Right lobe of liver (tissue), 4 donors: Measurements from ENCODE around the gene EPHA8.

ENCODE experiments used
- CTCF ChIP-seq, 4 donors: fragments of 200-600 bp in 3 of 4; fragments of 450-650 bp in 1 of 4; IDR thresholded peaks; one replicate each; pipeline versions ENCODE4 v1.5.1 to v1.8.0; 2016 to 2022; ENCODE audit warnings: antibody characterized with exemption in 4 of 4, mild to moderate bottlenecking in 2 of 4
- POLR2A ChIP-seq: fragments of 450-650 bp; IDR thresholded peaks from one replicate; pipeline ENCODE4 v1.6.1; 2017; ENCODE audit warnings: antibody characterized with exemption, mild to moderate bottlenecking
- donor health status: DM: no; HTN: no; CAD: no.
- donor health status: DM: no; HTN: no; CAD: no.
- donor health status: DM: no; HTN: yes; CAD: no.

GRCh38 chr1:22600071-22600816, 37.0 kb downstream of the EPHA8 start:
- TF ChIP-seq CTCF (IDR thresholded peaks at IDR 0.05) (no peak), POLR2A (no peak)
